Esophagus mucosa (tissue), 1 donor: ENCODE results near the gene RGS1. TPM values are rescaled to one million over a fixed set of nuclear protein-coding genes. Genes with fewer than 3 reads are reported as not detected.

Source experiments
- ATAC-seq: fragments of 200-7000 bp; cut with Tn5 transposase; one replicate; pipeline ENCODE4 v1.9.1; 2020
- total RNA-seq: library from RNA; stranded (reverse); gene quantifications from one replicate; pipeline ENCODE4 v1.2.4, GENCODE V29; 2023
- donor health status: DM: yes; HTN: yes; CAD: no.

RGS1 gene
- total RNA-seq, 1 donor from 2014 or later = 1.7 TPM

DNA sequence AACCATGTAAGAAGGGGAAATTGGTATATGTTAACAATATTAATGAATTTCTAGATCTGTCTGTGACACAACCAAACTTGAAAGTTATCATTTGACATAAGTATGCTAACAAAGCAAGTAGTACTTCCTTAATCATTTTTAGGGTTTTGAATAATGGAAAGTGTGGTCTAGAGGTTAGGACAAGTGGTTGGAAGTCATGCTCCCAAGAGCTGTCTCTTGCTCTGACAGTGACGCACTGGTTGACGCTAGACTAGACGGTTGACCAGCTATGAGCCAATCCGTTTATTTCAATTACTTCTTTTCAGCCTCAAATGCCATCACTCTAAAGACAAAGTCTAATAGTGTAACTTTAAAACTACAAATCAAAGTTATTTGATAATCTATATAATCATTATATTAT lies 20.7 kb upstream of the RGS1 start:
- no peak for ATAC-seq

DNA sequence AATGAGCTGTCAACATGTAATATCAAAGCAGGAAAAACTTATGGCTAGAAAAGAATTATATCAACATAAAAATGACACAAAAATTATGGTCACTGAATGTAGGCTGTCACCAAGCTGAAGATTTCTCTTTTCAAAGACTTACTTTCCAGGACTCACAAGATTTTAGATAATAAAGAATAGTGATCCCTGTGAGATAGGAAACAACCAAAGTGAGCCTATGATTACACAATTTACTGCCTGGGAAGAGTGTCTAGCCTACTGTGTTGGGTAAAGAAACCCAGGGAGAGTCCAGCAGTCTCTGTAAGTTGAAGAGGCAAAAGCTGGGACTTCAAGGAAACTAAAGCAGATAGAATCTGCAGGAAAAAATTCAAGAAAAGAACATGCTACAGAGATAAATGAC lies 20.2 kb upstream of the RGS1 start:
- no peak for ATAC-seq

DNA sequence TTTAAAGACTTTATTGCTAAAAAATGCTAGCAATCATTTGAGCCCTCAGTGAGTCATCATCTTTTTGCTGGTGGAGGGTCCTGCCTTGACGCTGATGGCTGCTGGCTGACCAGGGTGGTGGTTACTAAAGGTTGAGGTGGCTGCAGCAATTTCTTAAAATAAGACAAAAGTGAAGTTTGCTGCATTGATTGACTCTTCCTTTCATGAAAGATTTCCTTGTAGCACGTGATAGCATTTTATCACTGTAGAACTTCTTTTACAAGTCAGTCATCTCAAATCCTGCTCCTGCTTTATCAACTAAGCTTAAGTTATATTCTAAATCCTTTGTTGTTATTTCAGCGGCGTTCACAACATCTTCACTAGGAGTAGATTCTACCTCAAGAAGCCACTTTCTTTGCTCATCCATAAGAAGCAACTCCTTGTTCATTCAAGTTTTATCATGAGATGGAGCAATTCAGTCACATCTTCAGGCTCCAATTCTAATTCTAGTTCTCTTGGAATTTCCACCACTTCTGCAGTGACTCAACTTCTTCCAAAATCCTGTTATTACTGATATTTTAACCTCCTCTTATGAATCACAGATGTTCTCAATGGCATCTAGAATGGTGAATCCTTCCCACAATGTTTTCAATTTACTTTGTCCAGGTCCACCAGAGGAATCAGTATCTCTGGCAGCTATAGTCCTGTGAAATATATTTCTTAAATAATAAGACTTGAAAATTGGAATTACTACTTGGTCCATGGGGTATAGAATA lies 17.6 kb upstream of the RGS1 start:
- ATAC-seq = no peak

DNA sequence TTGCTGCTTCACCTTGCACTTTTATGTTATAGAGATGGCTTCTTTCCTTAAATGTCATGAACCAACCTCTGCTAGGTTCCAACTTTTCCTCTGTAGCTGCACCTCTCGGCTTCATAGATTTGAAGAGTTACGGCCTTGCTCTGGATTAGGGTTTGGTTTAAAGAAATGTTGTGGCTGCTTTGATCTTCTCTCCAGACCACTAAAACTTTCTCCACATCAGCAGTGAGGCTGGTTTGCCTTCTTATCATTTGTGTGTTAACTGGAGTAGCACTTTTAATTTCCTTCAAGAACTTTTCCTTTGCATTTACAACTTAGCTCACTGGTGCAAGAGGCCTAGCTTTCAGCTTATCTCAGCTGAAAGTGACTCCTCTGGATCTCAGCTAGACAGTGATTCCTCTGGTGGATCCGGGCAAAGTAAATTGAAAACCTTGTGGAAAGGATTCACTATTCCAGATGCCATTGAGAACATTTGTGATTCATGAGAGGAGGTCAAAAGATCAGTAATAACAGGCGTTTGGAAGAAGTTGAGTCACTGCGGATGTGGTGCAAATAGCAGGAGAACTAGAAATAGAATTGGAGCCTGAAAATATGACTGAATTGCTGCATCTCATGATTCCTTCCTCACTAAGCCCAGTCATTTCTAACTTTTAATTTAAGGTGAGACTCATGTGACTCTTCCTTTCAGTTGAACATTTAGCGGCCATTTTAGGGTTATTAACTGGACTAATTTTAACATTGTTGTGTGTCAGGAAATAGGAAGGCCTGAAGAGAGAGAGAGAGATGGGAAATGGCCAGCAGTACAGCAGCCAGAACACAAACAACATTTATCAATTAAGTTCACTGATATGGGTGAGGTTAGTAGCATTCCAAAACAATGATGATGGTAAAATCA lies 16.2 kb upstream of the RGS1 start:
- no peak for ATAC-seq

DNA sequence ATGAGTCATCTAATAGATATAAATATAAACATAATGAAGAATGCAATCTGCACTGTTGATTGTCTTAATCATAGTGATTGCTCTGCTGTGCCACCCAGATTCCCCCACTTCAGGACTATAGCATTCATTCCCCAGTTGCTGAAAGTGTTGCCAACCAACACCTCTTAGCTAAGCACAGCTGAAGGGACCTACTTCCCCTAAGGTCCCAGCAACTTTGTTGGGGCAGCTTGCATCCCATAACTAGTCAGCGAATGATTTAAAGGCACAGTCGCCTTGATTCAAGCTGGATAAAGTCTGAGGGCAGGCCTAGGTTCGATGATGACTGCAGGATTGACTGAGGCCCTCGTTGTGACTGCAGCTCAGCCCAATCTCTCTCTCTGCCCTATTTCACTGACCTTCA lies 14.3 kb upstream of the RGS1 start:
- no peak for ATAC-seq

DNA sequence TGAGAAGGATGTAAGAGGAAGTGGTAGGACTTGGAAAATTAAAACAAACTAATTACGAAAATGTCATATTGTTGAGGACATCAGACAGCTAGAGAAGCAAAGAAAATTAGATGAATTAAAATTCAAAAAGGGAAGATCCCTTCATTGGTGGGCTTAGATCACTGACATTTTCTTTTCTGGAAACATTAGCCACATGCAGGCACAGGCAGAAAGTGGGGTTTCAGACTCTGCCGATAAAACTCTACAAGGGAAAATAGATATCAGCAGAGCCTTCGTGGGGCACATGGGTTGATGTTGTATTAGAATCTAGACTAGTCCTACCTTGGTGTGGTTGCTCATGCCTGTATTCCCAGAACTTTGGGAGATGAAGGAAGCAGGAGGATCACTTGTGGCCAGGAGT lies 12.4 kb upstream of the RGS1 start:
- ATAC-seq = no peak

DNA sequence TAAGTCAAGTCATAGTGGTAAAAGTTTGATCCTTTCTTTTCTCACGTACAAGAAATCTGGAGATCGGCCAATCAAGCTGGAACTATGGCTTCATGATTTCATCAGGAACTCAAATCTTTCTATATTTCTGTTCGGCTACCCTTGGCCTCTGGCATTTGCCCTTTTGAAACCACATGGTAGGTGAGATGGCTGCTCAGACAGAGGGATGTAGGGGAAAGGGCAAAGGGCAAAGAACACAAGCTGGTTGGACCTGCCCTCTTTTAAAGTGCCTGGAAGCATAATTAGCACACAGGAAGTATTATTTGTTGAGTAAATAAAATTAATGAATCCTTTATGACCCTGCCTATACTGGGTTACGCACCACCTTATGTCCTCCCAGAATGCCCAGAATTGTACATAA lies 11.5 kb upstream of the RGS1 start:
- no peak for ATAC-seq

DNA sequence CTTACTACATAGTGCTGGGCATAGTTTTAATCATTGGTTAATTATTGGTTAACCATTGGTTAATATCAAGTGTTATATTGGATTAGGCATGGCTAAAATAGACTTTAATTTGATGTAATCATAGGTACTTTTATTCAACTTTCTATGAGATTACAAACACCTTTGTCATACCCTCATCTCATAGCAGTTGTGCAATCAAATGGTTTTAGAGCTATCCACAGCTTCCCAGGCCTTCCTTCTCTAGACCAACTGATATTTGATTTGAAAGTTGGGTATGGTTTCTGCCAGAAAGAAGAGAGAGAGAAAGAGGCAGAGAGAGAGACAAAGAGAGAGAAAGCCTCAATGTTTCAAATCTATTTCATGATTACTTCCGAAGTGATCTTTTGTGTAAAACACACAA lies 9.6 kb upstream of the RGS1 start:
- no peak for ATAC-seq

DNA sequence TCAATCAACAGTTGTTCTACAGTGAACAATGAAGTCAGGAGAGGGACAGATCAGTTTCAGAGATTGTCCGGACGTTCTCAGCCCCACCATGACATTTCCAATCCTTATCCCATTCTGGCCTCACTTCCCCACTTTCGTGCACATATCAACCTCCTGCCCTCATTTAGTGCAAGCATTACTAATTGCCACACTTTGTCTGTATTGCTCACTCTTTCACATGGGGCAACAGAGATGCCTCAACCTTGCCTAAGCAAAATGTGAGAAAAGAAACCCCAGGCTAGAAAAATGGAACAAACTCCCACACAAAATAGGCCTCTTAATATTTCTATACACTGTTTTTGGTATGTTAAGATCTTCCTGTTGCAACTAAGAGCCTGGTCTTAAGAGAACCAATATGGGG lies 8.9 kb upstream of the RGS1 start:
- no peak for ATAC-seq

DNA sequence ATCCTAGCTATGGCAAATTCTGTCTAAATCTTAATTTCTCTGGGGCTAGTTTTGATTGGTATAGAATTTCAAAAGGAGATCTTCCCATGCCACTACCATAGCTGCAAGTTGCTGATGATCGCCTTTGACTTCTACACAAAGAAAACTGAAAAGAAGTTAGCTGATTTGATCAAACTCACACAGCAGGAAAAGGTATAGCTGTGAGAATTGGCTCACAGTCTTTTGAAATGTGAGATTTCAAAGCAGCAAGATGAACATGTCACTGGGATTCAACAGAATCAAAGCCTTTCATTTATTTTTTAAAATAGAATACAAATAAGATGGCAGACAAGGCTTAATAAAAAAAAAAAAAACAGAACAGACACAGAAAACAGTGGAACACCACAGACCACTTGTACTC lies 7.5 kb upstream of the RGS1 start:
- ATAC-seq = no peak

DNA sequence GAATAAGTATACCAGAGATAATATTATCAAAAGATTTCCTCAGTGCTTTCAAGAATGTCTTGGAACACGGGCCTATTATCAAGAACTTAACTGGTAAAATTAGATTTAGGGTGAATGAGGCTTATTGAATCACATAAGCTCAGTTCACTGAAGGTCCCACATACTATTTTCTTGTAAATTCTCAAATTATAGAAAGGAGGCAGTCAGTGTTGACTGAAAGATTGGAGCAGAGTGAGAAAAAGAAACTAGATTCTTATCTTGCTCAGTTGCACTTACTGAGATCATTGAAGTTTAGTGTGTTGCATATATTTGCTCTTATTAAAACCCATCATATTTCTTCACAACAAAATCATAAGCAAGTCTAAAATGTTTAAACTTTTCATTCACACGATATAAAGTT lies 3.9 kb upstream of the RGS1 start:
- no peak for ATAC-seq

DNA sequence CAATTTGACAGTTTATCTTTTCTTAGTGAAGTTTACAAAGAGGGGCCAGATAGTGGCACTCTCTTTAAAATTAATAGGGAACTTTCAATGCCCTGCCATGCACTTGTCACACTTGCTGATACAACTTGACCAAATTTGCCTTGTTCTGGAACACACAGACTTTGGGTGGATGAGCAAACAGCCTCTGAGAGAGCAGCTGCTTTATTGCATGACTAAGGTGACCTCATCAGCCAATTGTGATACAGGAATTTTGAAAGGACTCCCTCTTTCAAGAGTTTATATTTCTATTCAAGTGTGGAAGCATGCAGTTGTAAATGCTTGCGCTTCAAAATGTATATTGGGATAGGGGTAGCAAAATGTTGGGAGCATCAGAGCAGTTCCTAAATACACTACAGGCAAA lies 2.1 kb upstream of the RGS1 start:
- no peak for ATAC-seq

DNA sequence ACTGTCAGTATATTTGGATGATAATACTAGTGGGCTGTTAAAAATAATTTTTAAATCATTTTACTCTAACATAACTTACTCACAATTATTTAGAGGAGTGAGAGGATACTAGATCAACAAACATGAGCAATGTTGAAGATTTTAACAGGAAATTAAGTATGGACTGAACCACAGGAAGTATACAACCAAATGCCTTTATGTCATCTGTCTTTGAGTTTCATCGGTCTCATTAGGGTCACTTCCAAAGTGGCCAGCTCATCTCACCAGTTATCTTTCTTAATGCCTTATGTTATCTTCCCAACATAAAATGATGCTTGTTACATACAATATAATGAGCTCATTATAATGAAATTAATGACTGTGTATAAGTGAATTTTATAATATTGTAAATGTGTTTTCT lies 1.5 kb upstream of the RGS1 start:
- ATAC-seq = no peak

DNA sequence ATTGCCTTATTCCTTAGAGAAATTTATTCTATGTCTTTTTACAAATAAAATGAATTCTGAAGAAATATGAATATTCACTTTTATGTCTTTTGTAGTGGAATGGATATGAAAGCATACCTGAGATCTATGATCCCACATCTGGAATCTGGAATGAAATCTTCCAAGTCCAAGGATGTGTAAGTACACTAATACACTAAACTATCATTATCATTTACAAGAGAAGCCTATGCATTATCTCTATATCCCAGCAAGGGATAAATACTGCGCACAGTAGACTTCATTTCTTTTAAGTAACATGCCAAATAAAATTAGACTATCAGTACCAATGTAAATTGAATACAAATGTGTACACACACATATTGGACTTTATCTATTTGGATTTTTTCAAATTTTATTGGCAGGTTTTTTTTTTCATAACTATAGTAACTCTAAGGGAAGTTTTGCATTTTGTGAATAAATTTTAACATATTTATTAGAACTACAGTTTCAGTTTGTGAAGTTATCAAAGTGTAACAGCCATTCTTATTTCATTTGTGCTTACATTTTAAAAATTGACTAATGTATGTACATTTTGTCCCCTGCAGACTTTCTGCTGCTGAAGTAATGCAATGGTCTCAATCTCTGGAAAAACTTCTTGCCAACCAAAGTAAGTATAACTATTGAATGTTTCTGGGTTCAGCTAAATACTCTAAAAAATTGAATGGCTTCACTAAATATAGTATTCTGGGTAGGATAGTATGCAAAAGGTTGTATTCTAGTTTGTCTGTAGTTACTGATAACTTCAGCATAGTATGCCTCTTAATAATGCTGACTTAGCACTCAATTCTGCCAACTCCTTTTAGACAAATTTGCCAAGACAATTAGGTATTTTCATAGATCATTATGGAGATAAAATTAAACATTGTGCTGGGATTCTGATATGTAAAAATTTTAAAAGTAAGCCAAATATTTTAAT lies 894 bp downstream of the RGS1 start:
- ATAC-seq = no peak

DNA sequence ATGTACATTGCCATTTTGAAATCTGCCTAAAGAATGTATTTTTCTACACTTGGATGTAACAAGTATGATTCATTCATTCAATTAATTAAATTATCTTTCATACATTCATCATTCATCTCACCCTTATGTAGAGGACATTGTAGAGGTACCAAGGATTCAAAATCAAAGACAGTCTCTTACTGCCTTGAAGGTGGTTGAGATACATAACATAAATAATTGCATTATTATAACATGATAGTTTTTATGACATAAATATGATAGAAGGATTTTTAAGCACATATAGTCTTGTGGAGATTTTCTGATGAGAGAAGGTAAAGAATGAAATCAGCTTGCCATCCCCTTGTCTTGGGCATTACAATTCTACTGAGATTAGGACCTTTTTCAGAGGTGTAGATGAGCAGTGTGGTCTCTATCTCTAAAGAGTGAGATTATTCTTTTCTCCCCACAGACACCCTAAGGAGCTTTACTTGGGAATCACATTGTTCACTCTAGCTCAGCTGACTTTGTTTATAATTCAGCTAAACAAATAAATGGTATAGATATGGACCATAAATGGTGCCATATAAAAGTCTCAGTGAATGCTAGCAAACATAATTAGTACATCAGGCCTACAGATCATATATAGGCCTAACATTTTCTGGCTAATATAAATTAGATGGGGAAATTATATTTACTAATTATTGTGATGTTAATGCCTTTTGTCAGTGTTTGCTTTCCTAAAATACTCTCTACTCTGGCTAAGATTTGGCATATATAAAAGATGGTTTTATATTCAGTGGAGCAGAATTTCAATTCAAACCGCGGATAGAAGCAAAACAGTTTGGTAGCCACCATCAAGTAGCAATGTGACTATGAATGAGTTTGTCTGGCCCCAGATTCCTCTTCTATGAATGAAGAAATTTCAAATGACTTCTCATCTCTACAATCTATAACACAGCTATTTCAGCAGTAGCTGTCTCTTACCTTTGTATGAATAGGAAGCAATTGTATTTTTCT lies 1.9 kb downstream of the RGS1 start:
- ATAC-seq = no peak

DNA sequence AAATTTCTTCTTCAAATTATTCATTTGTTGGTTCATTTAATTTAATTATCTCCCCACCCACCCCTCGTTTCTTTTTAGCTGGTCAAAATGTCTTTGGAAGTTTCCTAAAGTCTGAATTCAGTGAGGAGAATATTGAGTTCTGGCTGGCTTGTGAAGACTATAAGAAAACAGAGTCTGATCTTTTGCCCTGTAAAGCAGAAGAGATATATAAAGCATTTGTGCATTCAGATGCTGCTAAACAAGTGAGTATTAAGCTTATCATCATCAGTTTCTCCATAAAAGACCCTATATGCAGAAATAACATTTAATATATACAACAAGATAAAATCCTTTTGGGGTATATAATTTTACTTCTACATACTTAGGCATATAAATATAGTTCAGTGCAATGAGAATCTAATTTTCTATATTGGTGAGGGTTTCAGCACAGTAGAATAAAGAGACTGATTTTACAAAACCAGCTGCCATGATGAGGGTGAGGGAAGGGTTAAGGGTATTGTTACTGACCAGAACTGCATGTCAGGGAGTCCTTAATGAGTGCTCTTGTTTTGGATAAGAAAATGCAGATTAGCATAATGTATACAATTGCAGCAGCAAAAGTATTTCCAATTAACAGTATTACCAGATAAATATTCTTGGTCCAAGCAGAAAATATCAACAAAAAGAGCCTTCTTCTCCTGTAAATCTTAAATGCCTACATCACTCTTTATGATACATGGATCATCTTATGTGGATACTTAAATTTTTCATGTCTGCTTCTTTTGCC lies 2.8 kb downstream of the RGS1 start:
- ATAC-seq = no peak

DNA sequence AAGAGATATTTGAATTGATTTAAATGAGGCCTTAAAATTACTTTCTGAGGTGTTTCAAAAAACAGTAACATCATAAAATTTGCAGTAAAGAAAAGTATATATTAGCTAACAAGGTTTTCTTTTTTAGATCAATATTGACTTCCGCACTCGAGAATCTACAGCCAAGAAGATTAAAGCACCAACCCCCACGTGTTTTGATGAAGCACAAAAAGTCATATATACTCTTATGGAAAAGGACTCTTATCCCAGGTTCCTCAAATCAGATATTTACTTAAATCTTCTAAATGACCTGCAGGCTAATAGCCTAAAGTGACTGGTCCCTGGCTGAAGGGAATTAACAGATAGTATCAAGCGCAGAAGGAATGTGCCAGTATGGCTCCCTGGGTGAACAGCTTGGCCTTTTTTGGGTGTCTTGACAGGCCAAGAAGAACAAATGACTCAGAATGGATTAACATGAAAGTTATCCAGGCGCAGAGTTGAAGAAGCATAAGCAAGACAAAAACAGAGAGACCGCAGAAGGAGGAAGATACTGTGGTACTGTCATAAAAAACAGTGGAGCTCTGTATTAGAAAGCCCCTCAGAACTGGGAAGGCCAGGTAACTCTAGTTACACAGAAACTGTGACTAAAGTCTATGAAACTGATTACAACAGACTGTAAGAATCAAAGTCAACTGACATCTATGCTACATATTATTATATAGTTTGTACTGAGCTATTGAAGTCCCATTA lies 3.6 kb downstream of the RGS1 start:
- peak; percentile 60 for ATAC-seq

DNA sequence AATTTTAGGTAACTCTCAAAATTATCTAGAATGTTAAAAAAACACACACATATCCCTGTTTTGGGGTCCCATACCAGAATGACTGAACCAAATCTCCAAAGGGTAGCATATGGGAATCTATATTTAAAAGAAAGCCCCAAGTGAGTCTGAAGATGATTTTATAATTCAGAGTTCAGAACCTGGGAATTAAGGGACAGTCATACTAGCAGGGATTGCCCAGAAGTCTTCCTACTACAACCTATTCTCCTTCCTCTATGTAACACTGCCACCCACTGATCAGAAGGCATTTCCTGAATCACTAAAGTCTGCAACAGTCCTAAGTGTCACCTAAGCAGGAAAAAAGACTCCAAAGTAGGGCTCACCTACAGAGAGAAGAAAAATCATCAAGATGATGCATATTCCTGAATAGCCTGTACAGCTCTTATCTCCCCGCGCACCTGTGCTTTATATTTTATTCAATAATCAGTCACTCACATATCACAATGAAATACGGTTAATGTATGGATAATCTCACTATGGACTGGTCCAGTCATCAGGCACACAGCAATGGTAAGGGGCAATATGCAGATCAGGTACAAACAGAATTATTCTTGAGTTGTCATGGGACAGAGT lies 4.9 kb downstream of the RGS1 start:
- peak; percentile 67 for ATAC-seq

DNA sequence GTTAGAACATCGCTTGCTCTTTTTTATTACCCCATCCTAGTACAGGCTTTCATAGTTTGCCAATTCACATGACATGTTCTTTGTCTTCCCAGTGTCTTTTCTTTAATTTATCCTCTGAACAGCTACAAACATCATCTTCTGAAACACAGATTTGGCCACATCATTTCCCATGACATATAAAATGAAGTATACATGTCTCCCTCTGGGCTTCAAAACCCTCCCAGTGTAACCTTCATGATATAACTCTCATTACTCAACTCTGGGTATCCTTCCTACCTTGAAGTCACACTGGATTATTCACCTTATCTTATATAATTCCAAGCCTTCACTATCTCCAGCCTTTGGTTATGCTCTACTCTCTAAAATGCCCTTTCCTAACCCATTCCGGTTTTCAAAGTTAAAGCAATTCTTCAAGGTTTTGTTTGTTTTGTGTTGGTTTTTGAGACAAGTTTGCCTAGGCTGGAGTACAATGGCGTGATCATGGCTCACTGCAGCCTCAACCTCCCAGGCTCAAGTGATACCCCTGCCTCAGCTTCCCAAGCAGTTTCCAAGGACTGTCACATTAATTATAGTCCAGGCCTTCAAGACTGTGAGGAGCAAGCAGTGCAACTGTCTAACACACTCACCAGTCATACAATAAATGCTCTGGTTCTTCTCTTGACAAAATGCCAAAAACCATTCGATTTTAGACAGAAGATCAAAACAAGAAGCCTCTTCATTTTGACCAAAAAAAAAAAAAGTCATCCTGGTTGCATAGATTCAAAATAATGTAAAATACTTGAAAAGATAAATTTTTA lies 5.8 kb downstream of the RGS1 start:
- ATAC-seq = no peak
